SK-N-SH treated with all-trans-retinoic acid at 6 μM for 48 hours (cell line): ENCODE measurements around the gene ACTN1.

Experiments
- ATAC-seq: fragments of 200-7000 bp; cut with Tn5 transposase; 3 replicates; pipeline ENCODE4 v1.9.1; 2020; ENCODE audit warnings: mild to moderate bottlenecking, moderate library complexity
- ARNTL ChIP-seq: fragments of 450-650 bp; formaldehyde crosslinking; IDR thresholded peaks from 2 replicates; pipeline ENCODE4 v1.5.0; 2020; ENCODE audit warnings: low read depth, mild to moderate bottlenecking, moderate library complexity, borderline replicate concordance
- BACH2 ChIP-seq: fragments of 250-450 bp; sonication (Bioruptor Pico); IDR thresholded peaks from 2 replicates; pipeline ENCODE4 v1.9.0; 2021; ENCODE audit warnings: mild to moderate bottlenecking, borderline replicate concordance
- CSDC2 ChIP-seq: fragments of 250-450 bp; sonication (Bioruptor Pico); IDR thresholded peaks from 2 replicates; pipeline ENCODE4 v1.5.0; 2020; ENCODE audit warnings: mild to moderate bottlenecking, moderate library complexity
- GLIS3 ChIP-seq: fragments of 250-450 bp; sonication (Bioruptor Pico); IDR thresholded peaks from 2 replicates; pipeline ENCODE4 v1.5.0; 2020; ENCODE audit warnings: mild to moderate bottlenecking, moderate library complexity
- ISL1 ChIP-seq: fragments of 250-450 bp; sonication (Bioruptor Pico); IDR thresholded peaks from 2 replicates; pipeline ENCODE4 v2.1.2; 2022; ENCODE audit warnings: mild to moderate bottlenecking, moderate library complexity
- OSR1 ChIP-seq: fragments of 250-450 bp; sonication (Bioruptor Pico); IDR thresholded peaks from 2 replicates; pipeline ENCODE4 v1.8.0; 2022; ENCODE audit warnings: moderate library complexity, mild to moderate bottlenecking, inconsistent platforms
- SNAI2 ChIP-seq: fragments of 250-450 bp; sonication (Bioruptor Pico); IDR thresholded peaks from 2 replicates; pipeline ENCODE4 v1.5.0; 2020; ENCODE audit warnings: mild to moderate bottlenecking, moderate library complexity
- TCF4 ChIP-seq: fragments of 250-450 bp; sonication (Bioruptor Pico); IDR thresholded peaks from 2 replicates; pipeline ENCODE4 v1.8.0; 2021; ENCODE audit warnings: mild to moderate bottlenecking, moderate library complexity, borderline replicate concordance
- ZC3H10 ChIP-seq: fragments of 250-450 bp; sonication (Bioruptor Pico); IDR thresholded peaks from 2 replicates; pipeline ENCODE4 v1.5.1; 2021; ENCODE audit warnings: mild to moderate bottlenecking, moderate library complexity
- ZFP3 ChIP-seq: fragments of 250-450 bp; sonication (Bioruptor Pico); IDR thresholded peaks from 2 replicates; pipeline ENCODE4 v1.5.0; 2020; ENCODE audit warnings: mild to moderate bottlenecking, moderate library complexity
- ZFP30 ChIP-seq: fragments of 450-650 bp; formaldehyde crosslinking; IDR thresholded peaks from 2 replicates; pipeline ENCODE4 v1.5.0; 2022; ENCODE audit warnings: mild to moderate bottlenecking, moderate library complexity
- ZNF565 ChIP-seq: fragments of 450-650 bp; formaldehyde crosslinking; conservative IDR thresholded peaks from 2 replicates; pipeline ENCODE4 v1.5.0; 2020; ENCODE audit warnings: low read depth, mild to moderate bottlenecking, moderate library complexity
- ZNF70 ChIP-seq: fragments of 450-650 bp; formaldehyde crosslinking; IDR thresholded peaks from 2 replicates; pipeline ENCODE4 v1.5.0; 2020; ENCODE audit warnings: mild to moderate bottlenecking, moderate library complexity
- ZNF8 ChIP-seq: fragments of 450-650 bp; formaldehyde crosslinking; IDR thresholded peaks from 2 replicates; pipeline ENCODE4 v1.5.0; 2020; ENCODE audit warnings: mild to moderate bottlenecking, moderate library complexity
- TF ChIP-seq, protein P1 (sequence below): fragments of 250-450 bp; sonication (Bioruptor Pico); IDR thresholded peaks from 2 replicates; pipeline ENCODE4 v1.5.0; 2020; ENCODE audit warnings: mild to moderate bottlenecking, moderate library complexity
- TF ChIP-seq, protein P2 (sequence below): fragments of 250-450 bp; sonication (Bioruptor Pico); IDR thresholded peaks from 2 replicates; pipeline ENCODE4 v1.5.1; 2021; ENCODE audit warnings: mild to moderate bottlenecking, moderate library complexity
- TF ChIP-seq, protein P3 (sequence below): fragments of 250-450 bp; sonication (Bioruptor Pico); IDR thresholded peaks from 2 replicates; pipeline ENCODE4 v1.5.1; 2020; ENCODE audit warnings: low read depth, mild to moderate bottlenecking, moderate library complexity
- TF ChIP-seq, protein P4 (sequence below): fragments of 250-450 bp; sonication (Bioruptor Pico); IDR thresholded peaks from 2 replicates; pipeline ENCODE4 v1.8.0; 2020; ENCODE audit warnings: mild to moderate bottlenecking, moderate library complexity, borderline replicate concordance

The ACTN1 gene

DNA sequence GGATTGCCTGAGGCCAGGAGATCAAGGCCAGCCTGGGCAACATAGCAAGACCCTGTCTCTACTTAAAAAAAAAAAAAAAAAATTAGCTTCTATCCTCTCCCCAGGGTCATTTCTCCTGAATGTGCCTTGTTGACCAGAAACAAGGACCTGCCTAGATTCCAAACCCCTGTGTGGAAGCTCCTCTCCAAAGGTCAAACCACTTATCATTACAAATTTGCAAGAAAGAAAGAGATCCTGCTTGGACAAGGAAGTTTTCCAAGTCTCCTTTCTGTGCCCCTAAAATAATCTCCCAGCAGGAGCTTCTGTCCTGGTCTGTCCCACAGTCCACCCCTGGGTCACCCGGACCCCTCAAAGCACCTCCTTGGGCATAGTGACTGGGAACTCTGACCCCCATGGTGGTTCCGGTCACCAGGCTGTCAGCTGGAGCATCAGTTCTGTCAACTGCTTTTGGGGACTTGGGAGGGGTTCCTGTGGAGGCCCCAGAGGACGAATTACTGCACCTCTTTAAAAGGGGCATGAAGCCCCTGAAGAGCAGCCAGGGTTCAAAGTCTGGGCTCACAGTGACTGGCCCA, 38.4 kb downstream of the ACTN1 start:
- ATAC-seq: no peak
- no peak for TF ChIP-seq ZNF70
- TF ChIP-seq, protein P1, sequence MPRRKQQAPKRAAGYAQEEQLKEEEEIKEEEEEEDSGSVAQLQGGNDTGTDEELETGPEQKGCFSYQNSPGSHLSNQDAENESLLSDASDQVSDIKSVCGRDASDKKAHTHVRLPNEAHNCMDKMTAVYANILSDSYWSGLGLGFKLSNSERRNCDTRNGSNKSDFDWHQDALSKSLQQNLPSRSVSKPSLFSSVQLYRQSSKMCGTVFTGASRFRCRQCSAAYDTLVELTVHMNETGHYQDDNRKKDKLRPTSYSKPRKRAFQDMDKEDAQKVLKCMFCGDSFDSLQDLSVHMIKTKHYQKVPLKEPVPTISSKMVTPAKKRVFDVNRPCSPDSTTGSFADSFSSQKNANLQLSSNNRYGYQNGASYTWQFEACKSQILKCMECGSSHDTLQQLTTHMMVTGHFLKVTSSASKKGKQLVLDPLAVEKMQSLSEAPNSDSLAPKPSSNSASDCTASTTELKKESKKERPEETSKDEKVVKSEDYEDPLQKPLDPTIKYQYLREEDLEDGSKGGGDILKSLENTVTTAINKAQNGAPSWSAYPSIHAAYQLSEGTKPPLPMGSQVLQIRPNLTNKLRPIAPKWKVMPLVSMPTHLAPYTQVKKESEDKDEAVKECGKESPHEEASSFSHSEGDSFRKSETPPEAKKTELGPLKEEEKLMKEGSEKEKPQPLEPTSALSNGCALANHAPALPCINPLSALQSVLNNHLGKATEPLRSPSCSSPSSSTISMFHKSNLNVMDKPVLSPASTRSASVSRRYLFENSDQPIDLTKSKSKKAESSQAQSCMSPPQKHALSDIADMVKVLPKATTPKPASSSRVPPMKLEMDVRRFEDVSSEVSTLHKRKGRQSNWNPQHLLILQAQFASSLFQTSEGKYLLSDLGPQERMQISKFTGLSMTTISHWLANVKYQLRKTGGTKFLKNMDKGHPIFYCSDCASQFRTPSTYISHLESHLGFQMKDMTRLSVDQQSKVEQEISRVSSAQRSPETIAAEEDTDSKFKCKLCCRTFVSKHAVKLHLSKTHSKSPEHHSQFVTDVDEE: no peak
- TF ChIP-seq, protein P2, sequence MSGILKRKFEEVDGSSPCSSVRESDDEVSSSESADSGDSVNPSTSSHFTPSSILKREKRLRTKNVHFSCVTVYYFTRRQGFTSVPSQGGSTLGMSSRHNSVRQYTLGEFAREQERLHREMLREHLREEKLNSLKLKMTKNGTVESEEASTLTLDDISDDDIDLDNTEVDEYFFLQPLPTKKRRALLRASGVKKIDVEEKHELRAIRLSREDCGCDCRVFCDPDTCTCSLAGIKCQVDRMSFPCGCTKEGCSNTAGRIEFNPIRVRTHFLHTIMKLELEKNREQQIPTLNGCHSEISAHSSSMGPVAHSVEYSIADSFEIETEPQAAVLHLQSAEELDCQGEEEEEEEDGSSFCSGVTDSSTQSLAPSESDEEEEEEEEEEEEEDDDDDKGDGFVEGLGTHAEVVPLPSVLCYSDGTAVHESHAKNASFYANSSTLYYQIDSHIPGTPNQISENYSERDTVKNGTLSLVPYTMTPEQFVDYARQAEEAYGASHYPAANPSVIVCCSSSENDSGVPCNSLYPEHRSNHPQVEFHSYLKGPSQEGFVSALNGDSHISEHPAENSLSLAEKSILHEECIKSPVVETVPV (CRISPR knock-in tag): no peak

DNA sequence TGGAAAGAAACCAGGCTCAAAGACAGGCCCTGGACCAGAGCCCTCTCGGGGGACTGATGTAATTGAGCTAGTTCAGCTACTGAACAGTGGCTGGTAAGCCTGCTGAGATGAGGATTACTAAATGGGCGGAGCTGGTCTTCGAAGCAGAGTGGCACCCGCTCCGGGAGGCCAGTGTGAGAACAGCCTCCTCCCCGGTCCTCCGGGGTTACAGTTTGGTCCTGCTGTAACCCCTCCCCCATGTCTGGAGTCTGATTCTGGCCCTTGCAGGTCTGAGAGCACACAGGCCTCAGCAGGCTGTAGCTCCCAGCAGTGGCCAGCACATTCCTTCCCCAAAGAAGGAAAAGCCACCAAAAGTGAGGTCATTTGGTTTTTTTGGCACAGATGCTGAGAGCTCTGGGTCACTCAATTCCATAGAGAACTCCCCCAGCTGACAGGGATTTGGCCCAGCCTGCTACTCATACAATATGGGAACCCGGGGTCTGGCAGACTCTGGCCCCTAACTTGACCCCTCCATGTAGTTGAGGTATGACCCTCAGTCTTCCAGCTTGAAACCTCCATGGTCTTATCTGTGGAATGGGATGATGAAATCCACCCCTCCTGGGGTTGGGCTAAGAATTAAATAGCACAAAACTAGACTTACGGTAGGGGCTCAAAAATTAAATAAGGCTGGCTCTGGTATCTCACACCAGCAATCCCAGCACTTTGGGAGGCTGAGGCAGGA, 39.0 kb downstream of the ACTN1 start:
- TF ChIP-seq CSDC2 (CRISPR knock-in tag): peak; percentile 51; the same call in 1 of the 2 replicates
- peak; percentile 36 for TF ChIP-seq ISL1 (CRISPR knock-in tag)
- TF ChIP-seq ZNF565: no peak
- TF ChIP-seq TCF4 (CRISPR knock-in tag): peak; percentile 12; the same call in 1 of the 2 replicates
- no peak for TF ChIP-seq ZFP30 (CRISPR knock-in tag)
- TF ChIP-seq ZNF8 (CRISPR knock-in tag): no peak
- TF ChIP-seq, protein P3, sequence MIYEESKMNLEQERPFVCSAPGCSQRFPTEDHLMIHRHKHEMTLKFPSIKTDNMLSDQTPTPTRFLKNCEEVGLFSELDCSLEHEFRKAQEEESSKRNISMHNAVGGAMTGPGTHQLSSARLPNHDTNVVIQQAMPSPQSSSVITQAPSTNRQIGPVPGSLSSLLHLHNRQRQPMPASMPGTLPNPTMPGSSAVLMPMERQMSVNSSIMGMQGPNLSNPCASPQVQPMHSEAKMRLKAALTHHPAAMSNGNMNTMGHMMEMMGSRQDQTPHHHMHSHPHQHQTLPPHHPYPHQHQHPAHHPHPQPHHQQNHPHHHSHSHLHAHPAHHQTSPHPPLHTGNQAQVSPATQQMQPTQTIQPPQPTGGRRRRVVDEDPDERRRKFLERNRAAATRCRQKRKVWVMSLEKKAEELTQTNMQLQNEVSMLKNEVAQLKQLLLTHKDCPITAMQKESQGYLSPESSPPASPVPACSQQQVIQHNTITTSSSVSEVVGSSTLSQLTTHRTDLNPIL (CRISPR knock-in tag): peak; percentile 73; the same call in 1 of the 2 replicates
- no peak for TF ChIP-seq ARNTL (CRISPR knock-in tag)
- peak; percentile 61 for ATAC-seq

DNA sequence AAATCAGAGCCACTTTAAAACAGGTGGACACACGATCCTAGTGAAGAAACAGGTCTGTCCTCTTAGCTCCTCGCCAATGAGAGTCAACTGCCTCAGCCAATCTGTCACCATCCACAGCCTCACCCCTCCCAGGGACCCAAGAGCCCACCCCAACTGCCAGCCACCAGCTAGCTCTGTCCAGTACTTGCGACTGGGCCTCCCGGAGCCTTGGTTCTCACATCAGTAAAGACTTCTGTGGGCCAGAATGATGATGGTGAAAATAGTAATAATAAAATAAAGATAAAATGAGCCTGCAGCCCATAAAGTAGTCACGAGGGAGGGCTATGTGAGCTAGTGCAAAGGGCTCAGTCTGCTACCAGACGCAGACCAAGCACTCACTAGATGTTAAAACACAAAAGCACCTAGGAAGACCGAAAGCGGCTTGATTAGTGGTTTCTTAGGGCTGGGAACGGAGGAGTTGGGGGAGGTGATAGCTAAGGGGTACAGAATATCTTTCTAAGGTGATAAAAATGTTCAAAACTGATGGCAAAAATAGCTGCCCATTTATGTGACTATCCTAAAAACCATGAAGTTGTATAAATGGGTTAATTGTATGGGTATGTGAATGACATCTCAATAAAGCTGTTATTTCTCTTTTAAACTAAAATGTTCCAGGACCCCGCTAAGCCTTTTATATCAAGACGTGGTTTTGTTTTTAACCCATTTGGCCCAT, 39.8 kb downstream of the ACTN1 start:
- TF ChIP-seq, protein P4, sequence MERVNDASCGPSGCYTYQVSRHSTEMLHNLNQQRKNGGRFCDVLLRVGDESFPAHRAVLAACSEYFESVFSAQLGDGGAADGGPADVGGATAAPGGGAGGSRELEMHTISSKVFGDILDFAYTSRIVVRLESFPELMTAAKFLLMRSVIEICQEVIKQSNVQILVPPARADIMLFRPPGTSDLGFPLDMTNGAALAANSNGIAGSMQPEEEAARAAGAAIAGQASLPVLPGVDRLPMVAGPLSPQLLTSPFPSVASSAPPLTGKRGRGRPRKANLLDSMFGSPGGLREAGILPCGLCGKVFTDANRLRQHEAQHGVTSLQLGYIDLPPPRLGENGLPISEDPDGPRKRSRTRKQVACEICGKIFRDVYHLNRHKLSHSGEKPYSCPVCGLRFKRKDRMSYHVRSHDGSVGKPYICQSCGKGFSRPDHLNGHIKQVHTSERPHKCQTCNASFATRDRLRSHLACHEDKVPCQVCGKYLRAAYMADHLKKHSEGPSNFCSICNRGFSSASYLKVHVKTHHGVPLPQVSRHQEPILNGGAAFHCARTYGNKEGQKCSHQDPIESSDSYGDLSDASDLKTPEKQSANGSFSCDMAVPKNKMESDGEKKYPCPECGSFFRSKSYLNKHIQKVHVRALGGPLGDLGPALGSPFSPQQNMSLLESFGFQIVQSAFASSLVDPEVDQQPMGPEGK (CRISPR knock-in tag): no peak
- TF ChIP-seq ZFP3 (CRISPR knock-in tag) (no peak), GLIS3 (no peak), BACH2 (CRISPR knock-in tag) (no peak), SNAI2 (CRISPR knock-in tag) (no peak), OSR1 (CRISPR knock-in tag) (no peak), CSDC2 (CRISPR knock-in tag) (no peak), ZC3H10 (CRISPR knock-in tag) (no peak), ISL1 (CRISPR knock-in tag) (no peak), ZNF8 (CRISPR knock-in tag) (no peak)
- TF ChIP-seq, protein P1: no peak
- TF ChIP-seq, all 23 proteins: peak for 0
- ATAC-seq: no peak
